GM21528 (cell line): Measurements from ENCODE around the gene TMEM256.

ENCODE experiments used
- ATAC-seq: cut with Tn5 transposase; IDR thresholded peaks from one replicate; pipeline ENCODE4 v1.9.1; 2021; ENCODE audit warnings: mild to moderate bottlenecking, moderate library complexity; ENCODE audit not compliant: unreplicated experiment, low FRiP score

Gene TMEM256

DNA sequence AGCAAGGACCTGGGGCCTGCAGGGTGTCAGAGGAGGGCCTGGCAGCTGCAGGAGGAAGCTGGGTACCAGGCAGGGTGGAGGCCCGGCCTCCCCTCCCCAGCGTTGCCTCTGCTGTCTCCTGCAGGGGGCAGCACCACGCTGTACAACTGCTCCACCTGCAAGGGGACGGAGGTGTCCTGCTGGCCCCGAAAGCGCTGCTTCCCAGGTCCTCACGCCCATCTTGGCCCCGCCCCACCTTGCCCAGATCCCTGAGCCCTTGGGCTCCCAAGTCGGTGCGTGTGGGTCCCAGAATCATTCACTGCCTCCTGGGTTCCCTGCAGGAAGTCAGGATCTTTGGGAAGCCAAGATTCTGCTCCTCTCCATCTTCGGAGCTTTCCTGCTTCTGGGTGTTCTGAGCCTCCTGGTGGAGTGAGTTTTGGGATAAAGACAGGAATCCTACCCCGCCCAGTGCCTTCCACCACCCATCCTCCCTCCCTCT is 47.8 kb downstream of the TMEM256 start:
- no peak for ATAC-seq

DNA sequence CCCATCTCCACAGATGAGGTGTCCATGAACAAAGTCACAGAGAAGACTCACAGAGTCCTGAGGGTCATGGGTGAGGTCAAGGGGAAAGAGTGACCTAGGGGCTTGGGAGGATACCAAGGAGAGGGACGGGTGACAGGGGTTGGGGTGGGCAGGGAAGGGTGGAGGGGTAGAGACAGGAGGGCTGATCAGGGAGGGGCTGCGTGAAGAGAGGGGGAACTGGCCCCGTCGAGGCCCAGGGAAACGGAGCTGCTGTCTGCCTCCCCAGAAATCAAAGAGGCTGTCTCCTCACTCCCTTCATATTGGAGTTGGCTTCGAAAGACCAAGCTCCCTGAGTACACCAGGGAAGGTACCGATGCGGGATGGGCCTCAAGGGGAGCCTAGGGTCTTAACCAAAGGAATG is 48.3 kb downstream of the TMEM256 start:
- ATAC-seq: no peak

DNA sequence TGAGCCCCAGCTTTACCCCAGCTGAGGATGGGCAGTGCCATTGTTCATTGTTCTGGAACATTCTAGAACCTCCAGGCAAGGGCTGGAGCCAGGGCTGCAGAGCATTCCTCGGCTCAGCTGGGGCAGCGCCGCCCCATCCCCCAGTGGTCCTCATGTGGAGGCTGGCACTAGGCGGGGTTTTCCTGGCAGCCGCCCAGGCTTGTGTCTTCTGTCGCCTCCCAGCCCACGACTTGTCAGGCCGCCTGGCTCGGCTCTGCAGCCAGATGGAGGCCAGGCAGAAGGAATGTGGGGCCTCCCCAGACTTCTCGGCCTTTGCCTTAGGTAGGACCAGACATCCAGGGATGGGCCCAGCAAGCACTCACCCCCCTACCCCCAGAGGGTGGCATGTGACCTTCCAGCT is 48.8 kb downstream of the TMEM256 start, which contains the start of gene TMEM95:
TSS of gene TMEM95 (plus strand) at position 104 of the 400 bp plus-strand sequence. CDS start at position 153, 49 bp downstream.
- ATAC-seq: no peak

DNA sequence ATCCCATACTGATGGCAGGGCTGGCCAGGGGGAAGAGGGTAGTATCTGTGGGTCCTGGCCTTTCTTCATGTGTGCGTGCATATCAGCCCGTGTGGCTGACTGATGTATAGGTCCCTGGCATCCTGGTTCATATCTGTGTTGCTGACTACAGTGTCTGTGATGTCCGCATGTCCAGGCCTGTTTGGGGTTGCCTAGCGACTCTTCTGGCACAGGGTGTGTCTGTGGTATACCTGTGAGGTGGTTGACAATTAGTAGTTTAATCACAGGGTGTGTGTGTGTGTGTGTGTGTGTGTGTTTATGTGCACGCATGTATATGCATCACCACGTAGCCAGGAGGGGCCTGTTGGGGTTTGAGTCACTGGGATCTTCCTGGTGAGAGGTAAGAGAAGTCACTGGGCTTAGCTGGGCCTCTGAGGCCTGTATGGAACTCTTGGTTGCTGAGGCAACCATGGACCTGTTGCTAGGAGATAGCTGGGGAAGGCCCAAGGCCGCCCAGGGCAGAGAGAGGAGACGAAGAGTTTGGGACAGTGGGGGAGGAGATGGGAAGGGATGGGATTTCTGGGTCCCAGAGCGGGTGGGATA is 49.5 kb downstream of the TMEM256 start:
- ATAC-seq: no peak
